Endothelial cell of umbilical vein (primary cell): Measurements from ENCODE around the gene ARMCX2.

ENCODE experiments used
- EZH2 ChIP-seq: IDR thresholded peaks from 2 replicates; pipeline ENCODE4 v1.6.1; 2012; ENCODE audit warnings: borderline replicate concordance, low read depth, mild to moderate bottlenecking, moderate library complexity, low read length, inconsistent platforms; ENCODE audit not compliant: severe bottlenecking
- TF ChIP-seq, protein P1 (sequence below), 2 donors: IDR thresholded peaks; 1 replicate in 1 of 2; 2 replicates in 1 of 2; pipeline ENCODE4 v1.5.1; 2011; ENCODE audit warnings: low read length in 2 of 2, mild to moderate bottlenecking in 2 of 2, moderate library complexity in 2 of 2, control low read depth in 1 of 2, inconsistent platforms in 1 of 2, low read depth in 1 of 2; ENCODE audit not compliant: insufficient read depth in 1 of 2; ENCODE audit errors: extremely low read depth in 1 of 2

- TF ChIP-seq EZH2: no peak
- TF ChIP-seq, protein P1, sequence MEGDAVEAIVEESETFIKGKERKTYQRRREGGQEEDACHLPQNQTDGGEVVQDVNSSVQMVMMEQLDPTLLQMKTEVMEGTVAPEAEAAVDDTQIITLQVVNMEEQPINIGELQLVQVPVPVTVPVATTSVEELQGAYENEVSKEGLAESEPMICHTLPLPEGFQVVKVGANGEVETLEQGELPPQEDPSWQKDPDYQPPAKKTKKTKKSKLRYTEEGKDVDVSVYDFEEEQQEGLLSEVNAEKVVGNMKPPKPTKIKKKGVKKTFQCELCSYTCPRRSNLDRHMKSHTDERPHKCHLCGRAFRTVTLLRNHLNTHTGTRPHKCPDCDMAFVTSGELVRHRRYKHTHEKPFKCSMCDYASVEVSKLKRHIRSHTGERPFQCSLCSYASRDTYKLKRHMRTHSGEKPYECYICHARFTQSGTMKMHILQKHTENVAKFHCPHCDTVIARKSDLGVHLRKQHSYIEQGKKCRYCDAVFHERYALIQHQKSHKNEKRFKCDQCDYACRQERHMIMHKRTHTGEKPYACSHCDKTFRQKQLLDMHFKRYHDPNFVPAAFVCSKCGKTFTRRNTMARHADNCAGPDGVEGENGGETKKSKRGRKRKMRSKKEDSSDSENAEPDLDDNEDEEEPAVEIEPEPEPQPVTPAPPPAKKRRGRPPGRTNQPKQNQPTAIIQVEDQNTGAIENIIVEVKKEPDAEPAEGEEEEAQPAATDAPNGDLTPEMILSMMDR (IDR thresholded peaks at IDR 0.05; ENCODE audit: extremely low read depth in 1 of 2, insufficient read depth in 1 of 2, low read depth in 1 of 2, low read length in 2 of 2): no peak
Measured at GRCh38 chrX:101605728-101606127, 53.9 kb downstream of the ARMCX2 start.
